CD14-positive monocyte (primary cell): ENCODE results near the gene FUS. TPM values are rescaled to one million over a fixed set of nuclear protein-coding genes. Genes with fewer than 3 reads are reported as not detected.

ENCODE experiments used
- DNase-seq, 3 donors: peaks; one replicate each; pipeline ENCODE4 v3.0.0-alpha.2; 2011 to 2022
- H2AFZ ChIP-seq: 2 replicates; pipeline ENCODE4 v1.6.0; 2012; ENCODE audit warnings: mild to moderate bottlenecking, low read depth, low read length, inconsistent platforms; ENCODE audit not compliant: insufficient read depth, poor library complexity, severe bottlenecking
- H3K27ac ChIP-seq, 2 donors: 1 replicate in 1 of 2; 2 replicates in 1 of 2; pipeline ENCODE4 v1.5.1; 2012 to 2013; ENCODE audit warnings: low read length in 2 of 2, control low read depth in 1 of 2, inconsistent platforms in 1 of 2, low read depth in 1 of 2, mild to moderate bottlenecking in 1 of 2
- H3K27me3 ChIP-seq, 2 donors: one replicate each; pipeline versions ENCODE4 v1.6.0 to v1.6.1; 2011 to 2013; ENCODE audit warnings: low read length in 2 of 2; ENCODE audit not compliant: control insufficient read depth in 2 of 2, insufficient read depth in 2 of 2
- H3K36me3 ChIP-seq, 2 donors: replicated peaks in 1 of 2; 1 replicate in 1 of 2; 2 replicates in 1 of 2; pipeline versions ENCODE4 v1.5.1 to v1.6.1; 2012 to 2013; ENCODE audit warnings: low read length in 2 of 2, control low read depth in 1 of 2, inconsistent platforms in 1 of 2, mild to moderate bottlenecking in 1 of 2; ENCODE audit not compliant: insufficient read depth in 2 of 2, control insufficient read depth in 1 of 2
- H3K4me1 ChIP-seq, 2 donors: 1 replicate in 1 of 2; 2 replicates in 1 of 2; pipeline versions ENCODE4 v1.5.1 to v1.6.1; 2012 to 2013; ENCODE audit warnings: low read length in 2 of 2, control low read depth in 1 of 2, inconsistent platforms in 1 of 2, mild to moderate bottlenecking in 1 of 2, moderate library complexity in 1 of 2; ENCODE audit not compliant: insufficient read depth in 2 of 2, control insufficient read depth in 1 of 2
- H3K4me2 ChIP-seq: replicated peaks from 2 replicates; pipeline ENCODE3; 2012; ENCODE audit warnings: low read length, moderate library complexity, mild to moderate bottlenecking; ENCODE audit not compliant: poor library complexity, severe bottlenecking; ENCODE audit errors: extremely low read depth
- H3K4me3 ChIP-seq, 3 experiments: fragments of 200-600 bp in 1 of 3; sonication (generic) in 1 of 3; replicated peaks in 1 of 3; 1 replicate in 2 of 3; 2 replicates in 1 of 3; pipeline ENCODE4 v1.5.1; 2011 to 2013; ENCODE audit warnings: low read length in 3 of 3, mild to moderate bottlenecking in 3 of 3, control low read depth in 2 of 3, low read depth in 2 of 3, inconsistent platforms in 1 of 3, moderate library complexity in 1 of 3
- H3K79me2 ChIP-seq: 2 replicates; pipeline ENCODE4 v1.6.0; 2012; ENCODE audit warnings: mild to moderate bottlenecking, control low read depth, inconsistent platforms, low read length, moderate library complexity; ENCODE audit not compliant: insufficient read depth
- H3K9ac ChIP-seq: 2 replicates; pipeline ENCODE4 v1.6.0; 2017; ENCODE audit warnings: low read length, mild to moderate bottlenecking; ENCODE audit not compliant: insufficient read depth, poor library complexity, severe bottlenecking
- H3K9me3 ChIP-seq, 2 donors: replicated peaks in 1 of 2; 1 replicate in 1 of 2; 2 replicates in 1 of 2; pipeline versions ENCODE4 v1.5.1 to v1.6.1; 2012 to 2013; ENCODE audit warnings: low read length in 2 of 2, control low read depth in 1 of 2; ENCODE audit not compliant: control insufficient read depth in 1 of 2, insufficient read depth in 1 of 2
- H4K20me1 ChIP-seq: 2 replicates; pipeline ENCODE4 v1.6.0; 2012; ENCODE audit warnings: mild to moderate bottlenecking, low read length, control low read depth, moderate library complexity; ENCODE audit not compliant: insufficient read depth
- H3K27ac Mint-ChIP-seq, 7 donors: one replicate each; pipeline ENCODE4 v1.8.0; 2020; ENCODE audit warnings: mild to moderate bottlenecking in 7 of 7, mixed read lengths in 7 of 7, moderate library complexity in 6 of 7, inconsistent platforms in 2 of 7
- H3K27me3 Mint-ChIP-seq, 3 donors: one replicate each; pipeline ENCODE4 v1.8.0; 2021 to 2022; ENCODE audit warnings: low read depth in 3 of 3, mild to moderate bottlenecking in 3 of 3, mixed read lengths in 3 of 3, moderate library complexity in 3 of 3, inconsistent platforms in 1 of 3
- H3K36me3 Mint-ChIP-seq, 2 donors: one replicate each; pipeline ENCODE4 v1.8.0; 2020; ENCODE audit warnings: mixed read lengths in 2 of 2, inconsistent platforms in 1 of 2, mild to moderate bottlenecking in 1 of 2
- H3K4me1 Mint-ChIP-seq: one replicate; pipeline ENCODE4 v1.8.0; 2020; ENCODE audit warnings: mild to moderate bottlenecking, mixed read lengths
- H3K4me3 Mint-ChIP-seq, 2 donors: one replicate each; pipeline ENCODE4 v1.8.0; 2020; ENCODE audit warnings: mild to moderate bottlenecking in 2 of 2, mixed read lengths in 2 of 2, moderate library complexity in 1 of 2
- H3K9me3 Mint-ChIP-seq, 7 donors: one replicate each; pipeline ENCODE4 v1.8.0; 2020 to 2022; ENCODE audit warnings: mixed read lengths in 7 of 7, mild to moderate bottlenecking in 6 of 7, moderate library complexity in 6 of 7, inconsistent platforms in 2 of 7
- CTCF ChIP-seq: fragments of 200-600 bp; IDR thresholded peaks from one replicate; pipeline ENCODE4 v1.8.0; 2022; ENCODE audit warnings: antibody characterized with exemption, mild to moderate bottlenecking
- WGBS: methylation state at CpG from one replicate; pipeline ENCODE4 v1.1.5; 2013; ENCODE audit warnings: missing lambda C conversion rate; ENCODE audit not compliant: insufficient coverage; 5-methylcytosine and 5-hydroxymethylcytosine counted together
- intact Hi-C, 2 donors: fragments of 100-400 bp; cut with micrococcal nuclease; formaldehyde crosslinking; loops; one replicate each; pipeline versions ENCODE4 v1.15.0 to v1.15.1; 2023
- polyA plus RNA-seq, 3 donors: library from polyadenylated mRNA; depleted of rRNA in 1 of 3; unstranded in 2 of 3; stranded (reverse) in 1 of 3; fragments of 300-500 nt in 2 of 3; fragments of >200 nt in 1 of 3; fragmentation: Illumina TruSeq in 2 of 3; gene quantifications; 1 replicate in 2 of 3; 2 replicates in 1 of 3; pipeline ENCODE4 v1.2.3, GENCODE V29; 2012 to 2021

The FUS gene
- polyA plus RNA-seq, 3 donors = 54.9 to 246 (median 78.5) TPM

- Histone ChIP-seq H3K36me3 (peaks cover 73 to 83% of the 10 kb centered on the region in 2 donors), H3K27me3 (no peaks in the 10 kb centered on the region), H3K9ac (no peak overlapping the region), H4K20me1 (peaks cover 100% of the 10 kb centered on the region), H3K4me3 (peak overlapping the region in 1 of 3 experiments; percentile 45), H3K79me2 (peaks cover 91% of the 10 kb centered on the region), H3K4me2 (peak overlapping the region; percentile 62), H2AFZ (no peak overlapping the region), H3K27ac (peak overlapping the region in 1 of 2 donors; percentile 58), H3K4me1 (peaks cover 48 to 51% of the 10 kb centered on the region in 2 donors), H3K9me3 (no peaks in the 10 kb centered on the region)
- intact Hi-C loops = no loop called here
- peak overlapping the region in 3 of 7 donors; percentile 37 to 71 (median 63) for H3K27ac Mint-ChIP-seq
- no CpG with 5 or more reads among the region's 5 CpGs for WGBS
- H3K4me1 Mint-ChIP-seq = peaks cover 58% of the 10 kb centered on the region
- peak overlapping the region in 1 of 2 donors; percentile 17 for H3K4me3 Mint-ChIP-seq
- DNase-seq = no peak
- no peaks in the 10 kb centered on the region for H3K9me3 Mint-ChIP-seq
- no peak for TF ChIP-seq CTCF
- H3K27me3 Mint-ChIP-seq = peaks cover 0 to 2% (median 0%) of the 10 kb centered on the region in 3 donors
- peaks cover 81 to 84% of the 10 kb centered on the region in 2 donors for H3K36me3 Mint-ChIP-seq
Observed at GRCh38 chr16:31185339-31185738, 5.4 kb downstream of the FUS start.

GRCh38 chr16:31186176-31186575, 6.2 kb downstream of the FUS start:
- Histone ChIP-seq H3K36me3 (peaks cover 81 to 91% of the 10 kb centered on the region in 2 donors), H3K4me1 (peaks cover 46% of the 10 kb centered on the region in 2 donors), H3K9ac (no peak overlapping the region), H3K79me2 (peaks cover 91% of the 10 kb centered on the region), H3K27ac (peak overlapping the region in 1 of 2 donors; percentile 58), H2AFZ (no peak overlapping the region), H3K4me3 (peak overlapping the region in 1 of 3 experiments; percentile 45), H3K4me2 (peak overlapping the region; percentile 62), H4K20me1 (peaks cover 100% of the 10 kb centered on the region), H3K27me3 (no peaks in the 10 kb centered on the region), H3K9me3 (no peaks in the 10 kb centered on the region)
- intact Hi-C loops = no loop called here
- Mint-ChIP-seq H3K9me3 (no peaks in the 10 kb centered on the region), H3K4me3 (peak overlapping the region; percentile 14 to 77), H3K4me1 (peaks cover 56% of the 10 kb centered on the region), H3K36me3 (peaks cover 89 to 92% of the 10 kb centered on the region in 2 donors), H3K27ac (peak overlapping the region; percentile 37 to 93 (median 71)), H3K27me3 (peaks cover 0 to 2% (median 0%) of the 10 kb centered on the region in 3 donors)
- WGBS = 5% methylated on average over 3 of the region's 7 CpGs
- no peak for TF ChIP-seq CTCF
- DNase-seq = no peak
